ENCODE data around the gene RAD52.

The RAD52 gene

DNA sequence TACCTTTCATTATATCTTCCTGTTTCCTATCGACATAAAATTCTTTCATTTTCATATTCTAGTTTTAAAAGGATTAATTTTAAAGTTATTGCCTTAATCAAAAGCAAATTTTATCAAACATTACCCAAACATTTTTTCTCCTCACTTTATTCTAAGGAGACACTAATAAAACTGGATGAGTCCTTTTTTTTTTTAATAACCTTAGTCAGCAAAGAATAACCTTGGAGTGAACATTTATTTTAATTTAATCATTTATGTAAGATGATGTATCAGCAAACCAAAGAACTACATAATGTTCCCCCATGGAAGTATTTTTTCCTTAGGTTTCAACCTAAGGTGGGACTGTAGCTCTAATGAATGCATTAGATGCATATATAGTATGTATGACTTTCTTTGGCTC lies 83.9 kb downstream of the RAD52 start:
- DNase-seq: no peak

DNA sequence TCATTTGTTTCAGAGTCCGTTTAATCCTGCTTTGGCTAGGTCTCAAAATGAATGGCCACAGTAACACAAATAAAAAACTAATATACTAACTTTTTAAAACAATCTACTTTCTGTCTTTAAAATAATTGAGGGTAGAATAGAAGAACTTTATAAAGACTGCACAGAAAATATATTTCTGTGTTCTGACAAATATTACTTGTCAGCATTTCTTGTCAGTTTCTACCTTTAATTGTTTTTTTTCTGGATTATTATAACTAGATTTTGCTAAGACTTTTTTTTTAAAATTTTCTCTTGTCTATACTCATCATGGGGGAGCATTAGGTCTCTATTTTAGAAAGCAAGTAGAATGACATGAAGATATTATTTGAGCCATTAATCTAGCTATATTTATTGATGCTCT lies 86.2 kb downstream of the RAD52 start:
- DNase-seq: no peak

DNA sequence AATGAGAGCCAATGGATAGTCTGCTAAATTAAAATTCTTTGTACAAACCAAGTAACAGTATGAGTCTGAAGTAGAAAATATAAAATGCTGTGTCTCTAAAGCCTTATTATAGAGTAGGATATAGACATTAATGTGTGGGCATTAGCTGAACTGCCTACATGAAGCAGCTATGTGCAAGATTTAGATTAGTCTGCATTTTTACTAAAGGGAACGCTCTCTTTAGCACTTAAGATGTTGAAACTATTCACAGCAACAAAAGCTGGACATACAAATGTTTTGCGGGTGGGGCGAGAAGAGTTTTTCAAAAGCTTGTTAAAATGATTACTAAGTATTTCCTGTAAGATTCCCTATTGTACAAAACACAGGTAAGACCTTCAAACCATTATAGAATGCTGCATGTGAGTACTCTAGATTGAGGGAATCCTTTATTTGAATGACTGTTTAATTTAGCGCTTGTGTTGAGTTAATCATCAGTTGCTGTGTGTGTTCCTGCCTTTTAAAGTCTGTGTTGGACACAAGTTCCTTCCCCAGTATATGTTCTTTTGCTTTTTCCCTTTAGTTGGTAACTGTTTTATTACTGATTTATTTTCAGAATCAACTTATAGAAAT lies 87.1 kb downstream of the RAD52 start:
- no peak for DNase-seq

Data from CD4-positive, alpha-beta T cell treated with Interferon alpha-2 for 1 hour (primary cell).